ENCODE results near the gene IST1. TPM values are rescaled to one million over a fixed set of nuclear protein-coding genes. Genes with fewer than 3 reads are reported as not detected.

The IST1 gene
- total and polyA plus RNA-seq, 10 of the 15 experiments (the other 5 are each of a cell fraction or from before 2014, with no cell fraction given), result 97.3 to 293 (median 138) TPM

DNA sequence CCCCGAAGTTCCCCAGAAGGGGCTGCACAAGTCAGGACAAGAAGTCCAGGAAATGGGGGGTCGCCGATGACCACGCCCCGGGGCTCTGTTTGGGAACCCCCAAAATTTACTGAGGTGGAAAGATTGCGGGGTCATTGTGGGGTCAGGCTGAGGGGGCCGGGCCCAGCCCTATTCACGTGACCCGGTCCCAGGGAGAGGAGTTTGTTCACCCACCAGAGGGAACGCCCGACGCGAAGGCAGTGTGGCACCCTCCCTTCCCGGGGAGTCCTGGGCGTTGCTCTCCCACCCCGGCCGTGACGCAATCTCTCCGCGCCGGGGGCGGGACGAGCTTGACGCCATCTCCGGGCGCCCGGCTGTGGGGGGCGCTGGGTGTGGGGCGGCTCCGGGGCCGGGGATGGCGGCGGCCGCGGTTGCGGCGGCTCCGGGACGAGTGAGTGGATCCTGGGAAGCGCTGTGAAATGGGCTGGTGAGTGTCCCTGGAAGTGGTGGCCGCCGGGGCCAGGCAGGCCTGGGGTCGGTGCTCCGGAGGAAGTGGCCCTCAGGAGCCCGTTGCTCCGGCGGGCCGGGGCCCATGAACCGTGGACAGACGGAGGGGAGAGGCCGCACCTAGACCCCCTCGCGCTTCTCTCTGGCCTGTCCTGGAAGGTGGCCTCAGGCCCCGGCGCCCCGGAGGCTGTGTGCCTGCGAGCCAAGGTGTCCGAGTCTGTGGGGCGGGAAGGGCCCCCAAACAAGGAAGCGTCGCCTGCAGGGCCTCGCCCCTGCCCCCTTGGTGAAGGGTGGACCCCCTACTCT, 49.5 kb upstream of the IST1 start, which contains the start of gene ATXN1L (continued):
- TF ChIP-seq, protein P1, sequence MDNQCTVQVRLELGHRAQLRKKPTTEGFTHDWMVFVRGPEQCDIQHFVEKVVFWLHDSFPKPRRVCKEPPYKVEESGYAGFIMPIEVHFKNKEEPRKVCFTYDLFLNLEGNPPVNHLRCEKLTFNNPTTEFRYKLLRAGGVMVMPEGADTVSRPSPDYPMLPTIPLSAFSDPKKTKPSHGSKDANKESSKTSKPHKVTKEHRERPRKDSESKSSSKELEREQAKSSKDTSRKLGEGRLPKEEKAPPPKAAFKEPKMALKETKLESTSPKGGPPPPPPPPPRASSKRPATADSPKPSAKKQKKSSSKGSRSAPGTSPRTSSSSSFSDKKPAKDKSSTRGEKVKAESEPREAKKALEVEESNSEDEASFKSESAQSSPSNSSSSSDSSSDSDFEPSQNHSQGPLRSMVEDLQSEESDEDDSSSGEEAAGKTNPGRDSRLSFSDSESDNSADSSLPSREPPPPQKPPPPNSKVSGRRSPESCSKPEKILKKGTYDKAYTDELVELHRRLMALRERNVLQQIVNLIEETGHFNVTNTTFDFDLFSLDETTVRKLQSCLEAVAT (IDR thresholded peaks at IDR 0.05), result 0 out of 2 replicates have a peak, but pooled peaks have one; percentile 63
- TF ChIP-seq SRF (IDR thresholded peaks at IDR 0.05; ENCODE audit: low read depth in 2 of 2, low read length in 2 of 2) (peak; percentile 63 to 96), ZNF622 (IDR thresholded peaks at IDR 0.05) (no peak), NBN (IDR thresholded peaks at IDR 0.05) (peak; percentile 88; the same call in 1 of the 2 replicates), RAD21 (IDR thresholded peaks at IDR 0.05; ENCODE audit: insufficient read depth, low read depth, low read length) (0 out of 2 replicates have a peak, but pooled peaks have one; percentile 16), YY1 (IDR thresholded peaks at IDR 0.05; ENCODE audit: low read depth, low read length) (peak; percentile 92), SMAD5 (IDR thresholded peaks at IDR 0.05; ENCODE audit: low read depth) (0 out of 2 replicates have a peak, but pooled peaks have one; percentile 24), ZNF384 (IDR thresholded peaks at IDR 0.05; ENCODE audit: borderline replicate concordance, low read depth, low read length) (no peak), TBL1XR1 (IDR thresholded peaks at IDR 0.05; ENCODE audit: low read depth, low read length) (peak; percentile 41), PAX8 (IDR thresholded peaks at IDR 0.05) (no peak), RFX5 (IDR thresholded peaks at IDR 0.05; ENCODE audit: low read depth, low read length) (no peak), EGR1 (IDR thresholded peaks at IDR 0.05; ENCODE audit: borderline replicate concordance in 1 of 2, low read depth in 2 of 2, low read length in 2 of 2) (0 out of 3 replicates have a peak, but pooled peaks of 1 of the 2 experiments have one; percentile 45), NFYB (IDR thresholded peaks at IDR 0.05; ENCODE audit: insufficient read depth, low read depth, low read length) (no peak), RAD51 (IDR thresholded peaks at IDR 0.05) (peak; percentile 90), CREM (IDR thresholded peaks at IDR 0.05; ENCODE audit: low read depth) (peak; percentile 100), STAT3 (IDR thresholded peaks at IDR 0.05; ENCODE audit: low read depth, low read length) (no peak), ZNF217 (IDR thresholded peaks at IDR 0.05) (no peak), PML (IDR thresholded peaks at IDR 0.05; ENCODE audit: low read length) (peak; percentile 67), BHLHE40 (IDR thresholded peaks at IDR 0.05; ENCODE audit: borderline replicate concordance in 1 of 2, low read depth in 2 of 2, low read length in 1 of 2) (peak; percentile 96), TCF12 (IDR thresholded peaks at IDR 0.05; ENCODE audit: low read depth, low read length) (0 out of 2 replicates have a peak, but pooled peaks have one; percentile 41), MXI1 (IDR thresholded peaks at IDR 0.05; ENCODE audit: low read depth, low read length) (peak; percentile 57; the same call in 1 of the 2 replicates)
- TF ChIP-seq, protein P2, sequence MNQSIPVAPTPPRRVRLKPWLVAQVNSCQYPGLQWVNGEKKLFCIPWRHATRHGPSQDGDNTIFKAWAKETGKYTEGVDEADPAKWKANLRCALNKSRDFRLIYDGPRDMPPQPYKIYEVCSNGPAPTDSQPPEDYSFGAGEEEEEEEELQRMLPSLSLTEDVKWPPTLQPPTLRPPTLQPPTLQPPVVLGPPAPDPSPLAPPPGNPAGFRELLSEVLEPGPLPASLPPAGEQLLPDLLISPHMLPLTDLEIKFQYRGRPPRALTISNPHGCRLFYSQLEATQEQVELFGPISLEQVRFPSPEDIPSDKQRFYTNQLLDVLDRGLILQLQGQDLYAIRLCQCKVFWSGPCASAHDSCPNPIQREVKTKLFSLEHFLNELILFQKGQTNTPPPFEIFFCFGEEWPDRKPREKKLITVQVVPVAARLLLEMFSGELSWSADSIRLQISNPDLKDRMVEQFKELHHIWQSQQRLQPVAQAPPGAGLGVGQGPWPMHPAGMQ (IDR thresholded peaks at IDR 0.05; ENCODE audit: borderline replicate concordance), result no peak
- TF ChIP-seq, protein P3, sequence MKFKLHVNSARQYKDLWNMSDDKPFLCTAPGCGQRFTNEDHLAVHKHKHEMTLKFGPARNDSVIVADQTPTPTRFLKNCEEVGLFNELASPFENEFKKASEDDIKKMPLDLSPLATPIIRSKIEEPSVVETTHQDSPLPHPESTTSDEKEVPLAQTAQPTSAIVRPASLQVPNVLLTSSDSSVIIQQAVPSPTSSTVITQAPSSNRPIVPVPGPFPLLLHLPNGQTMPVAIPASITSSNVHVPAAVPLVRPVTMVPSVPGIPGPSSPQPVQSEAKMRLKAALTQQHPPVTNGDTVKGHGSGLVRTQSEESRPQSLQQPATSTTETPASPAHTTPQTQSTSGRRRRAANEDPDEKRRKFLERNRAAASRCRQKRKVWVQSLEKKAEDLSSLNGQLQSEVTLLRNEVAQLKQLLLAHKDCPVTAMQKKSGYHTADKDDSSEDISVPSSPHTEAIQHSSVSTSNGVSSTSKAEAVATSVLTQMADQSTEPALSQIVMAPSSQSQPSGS (IDR thresholded peaks at IDR 0.05; ENCODE audit: low read length), result peak; percentile 36; the same call in 1 of the 2 replicates
- TF ChIP-seq, protein P4, sequence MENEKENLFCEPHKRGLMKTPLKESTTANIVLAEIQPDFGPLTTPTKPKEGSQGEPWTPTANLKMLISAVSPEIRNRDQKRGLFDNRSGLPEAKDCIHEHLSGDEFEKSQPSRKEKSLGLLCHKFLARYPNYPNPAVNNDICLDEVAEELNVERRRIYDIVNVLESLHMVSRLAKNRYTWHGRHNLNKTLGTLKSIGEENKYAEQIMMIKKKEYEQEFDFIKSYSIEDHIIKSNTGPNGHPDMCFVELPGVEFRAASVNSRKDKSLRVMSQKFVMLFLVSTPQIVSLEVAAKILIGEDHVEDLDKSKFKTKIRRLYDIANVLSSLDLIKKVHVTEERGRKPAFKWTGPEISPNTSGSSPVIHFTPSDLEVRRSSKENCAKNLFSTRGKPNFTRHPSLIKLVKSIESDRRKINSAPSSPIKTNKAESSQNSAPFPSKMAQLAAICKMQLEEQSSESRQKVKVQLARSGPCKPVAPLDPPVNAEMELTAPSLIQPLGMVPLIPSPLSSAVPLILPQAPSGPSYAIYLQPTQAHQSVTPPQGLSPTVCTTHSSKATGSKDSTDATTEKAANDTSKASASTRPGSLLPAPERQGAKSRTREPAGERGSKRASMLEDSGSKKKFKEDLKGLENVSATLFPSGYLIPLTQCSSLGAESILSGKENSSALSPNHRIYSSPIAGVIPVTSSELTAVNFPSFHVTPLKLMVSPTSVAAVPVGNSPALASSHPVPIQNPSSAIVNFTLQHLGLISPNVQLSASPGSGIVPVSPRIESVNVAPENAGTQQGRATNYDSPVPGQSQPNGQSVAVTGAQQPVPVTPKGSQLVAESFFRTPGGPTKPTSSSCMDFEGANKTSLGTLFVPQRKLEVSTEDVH (IDR thresholded peaks at IDR 0.05; ENCODE audit: low read depth, partially characterized antibody), result peak; percentile 33

Measured in GM12878 (cell line).